HG03354 (cell line): ENCODE measurements around the gene FAM236C.
A peak's percentile ranks its signal among the peaks of the same experiment; 100 is the strongest.
"Not testable (repeated sequence)": the region's sequence is repeated elsewhere in the genome, so short reads cannot be mapped to it uniquely, and the experiment has no call there.

Source experiments
- ATAC-seq: cut with Tn5 transposase; IDR thresholded peaks from one replicate; pipeline ENCODE4 v1.9.1; 2021; ENCODE audit warnings: mild to moderate bottlenecking; ENCODE audit not compliant: unreplicated experiment, poor library complexity, severe bottlenecking

The FAM236C gene

DNA sequence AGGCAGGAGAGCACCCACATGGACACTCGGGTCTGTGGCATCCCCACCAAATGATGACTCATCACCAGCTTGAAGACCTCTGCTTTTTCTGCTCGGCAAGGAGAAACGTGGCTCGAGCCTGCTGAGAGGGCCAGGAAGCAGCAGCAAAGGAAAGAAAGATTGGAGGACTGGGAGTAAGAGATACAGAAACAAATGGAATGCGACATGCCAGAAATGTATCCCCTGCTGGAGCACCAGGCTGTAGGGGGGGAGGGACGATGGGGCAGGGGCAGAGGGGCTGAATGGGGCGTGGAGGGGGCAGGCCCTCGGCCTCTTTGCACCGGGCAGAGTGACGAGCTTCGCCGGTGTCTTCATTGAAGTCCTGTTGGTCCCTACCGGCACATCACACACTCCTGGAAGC lies at the start of gene FAM236C:
TSS of gene FAM236C (plus strand) at position 301 of the 400 bp plus-strand sequence. CDS start 100 bp downstream, outside the sequence.
- ATAC-seq: not testable (repeated sequence)

DNA sequence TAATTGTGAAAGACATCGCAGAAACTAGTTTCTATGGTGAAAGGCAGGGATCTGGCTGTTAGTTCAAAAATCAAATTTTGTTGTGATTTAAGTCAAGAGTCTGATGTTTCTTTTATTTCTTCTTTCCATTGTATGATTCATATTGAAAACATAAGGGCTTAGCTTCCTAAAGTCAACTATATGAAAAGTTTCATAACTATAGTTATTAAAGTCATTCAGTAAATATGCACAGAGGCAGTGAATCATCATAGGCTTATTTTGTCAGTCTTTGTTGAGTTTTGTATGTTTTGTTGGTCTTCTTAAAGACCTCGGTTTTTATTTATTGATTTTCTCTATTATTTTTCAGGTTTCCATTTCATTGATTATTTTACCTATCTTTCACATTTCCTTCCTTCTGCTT lies 29.5 kb upstream of the FAM236C start:
- not testable (repeated sequence) for ATAC-seq

DNA sequence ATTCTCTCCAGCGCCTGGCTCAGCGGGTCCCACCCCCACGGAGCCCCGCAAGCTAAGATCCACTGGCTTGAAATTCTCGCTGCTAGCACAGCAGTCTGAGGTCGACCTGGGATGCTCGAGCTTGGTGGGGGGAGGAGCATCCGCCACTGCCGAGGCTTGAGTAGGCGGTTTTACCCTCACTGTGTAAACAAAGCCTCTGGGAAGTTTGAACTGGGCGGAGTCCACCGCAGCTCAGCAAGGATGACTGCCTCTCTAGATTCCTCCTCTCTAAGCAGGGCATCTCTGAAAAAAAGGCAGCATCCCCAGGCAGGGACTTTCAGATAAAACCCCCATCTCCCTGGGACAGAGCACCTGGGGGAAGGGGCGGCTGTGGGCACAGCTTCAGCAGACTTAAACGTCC lies 22.7 kb upstream of the FAM236C start:
- ATAC-seq: not testable (repeated sequence)

DNA sequence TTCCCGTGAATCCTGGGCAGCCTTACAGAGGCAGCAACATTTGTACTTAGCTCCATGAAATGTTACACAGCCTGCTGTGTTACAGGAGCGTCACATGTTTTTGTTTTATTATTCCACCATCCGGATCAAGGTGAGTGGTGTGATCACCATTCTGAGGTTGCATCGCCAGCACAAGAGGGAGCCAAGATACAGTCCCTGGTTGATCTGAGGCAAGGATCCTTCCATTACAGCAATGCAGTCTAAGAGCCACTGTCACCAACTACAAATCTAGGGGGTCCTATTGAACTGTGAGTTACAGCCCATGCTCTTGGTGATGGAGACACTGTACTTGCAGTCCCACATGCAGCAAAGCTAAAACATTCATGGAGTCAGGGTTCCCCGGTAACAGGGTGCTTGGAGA lies 3.7 kb downstream of the FAM236C start:
- not testable (repeated sequence) for ATAC-seq

DNA sequence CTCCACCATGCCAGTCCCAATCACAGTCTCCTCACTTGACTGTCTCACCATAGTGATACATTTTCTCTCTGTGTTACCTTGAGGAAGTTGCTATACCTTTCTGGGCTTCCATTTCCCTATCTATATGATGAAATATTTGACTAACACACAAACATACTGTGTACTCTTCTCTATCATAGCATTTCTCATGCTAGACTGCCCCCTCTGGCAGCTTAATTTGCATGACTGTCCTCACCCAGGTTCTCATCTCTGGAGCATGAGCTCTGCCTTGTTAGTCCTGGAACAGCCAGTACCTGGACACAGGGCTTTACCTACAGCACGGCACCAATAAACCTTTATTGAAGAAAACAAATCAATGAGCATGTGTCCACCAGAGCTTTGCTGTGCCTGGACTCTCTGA lies 19.9 kb downstream of the FAM236C start:
- ATAC-seq: not testable (repeated sequence)

DNA sequence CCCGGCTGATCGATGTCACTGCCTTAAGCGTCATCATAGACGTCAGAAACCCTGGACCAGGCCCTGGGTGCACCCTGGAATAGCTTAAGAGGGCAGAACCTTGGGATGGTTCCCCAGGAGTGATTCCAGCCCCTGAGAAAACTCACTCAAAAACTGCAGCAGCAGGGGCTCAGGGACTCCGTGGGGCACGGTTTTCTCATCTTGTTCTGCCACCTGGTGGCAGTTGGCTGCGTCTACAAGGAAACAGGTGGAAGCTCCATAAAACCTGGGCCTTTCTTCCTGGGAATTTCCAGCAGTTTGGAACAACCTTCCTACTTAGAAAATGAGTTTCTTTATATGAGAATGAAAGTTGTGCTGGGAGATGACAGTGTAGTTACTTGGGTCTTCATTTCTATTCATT lies 24.0 kb downstream of the FAM236C start:
- ATAC-seq: not testable (repeated sequence)

DNA sequence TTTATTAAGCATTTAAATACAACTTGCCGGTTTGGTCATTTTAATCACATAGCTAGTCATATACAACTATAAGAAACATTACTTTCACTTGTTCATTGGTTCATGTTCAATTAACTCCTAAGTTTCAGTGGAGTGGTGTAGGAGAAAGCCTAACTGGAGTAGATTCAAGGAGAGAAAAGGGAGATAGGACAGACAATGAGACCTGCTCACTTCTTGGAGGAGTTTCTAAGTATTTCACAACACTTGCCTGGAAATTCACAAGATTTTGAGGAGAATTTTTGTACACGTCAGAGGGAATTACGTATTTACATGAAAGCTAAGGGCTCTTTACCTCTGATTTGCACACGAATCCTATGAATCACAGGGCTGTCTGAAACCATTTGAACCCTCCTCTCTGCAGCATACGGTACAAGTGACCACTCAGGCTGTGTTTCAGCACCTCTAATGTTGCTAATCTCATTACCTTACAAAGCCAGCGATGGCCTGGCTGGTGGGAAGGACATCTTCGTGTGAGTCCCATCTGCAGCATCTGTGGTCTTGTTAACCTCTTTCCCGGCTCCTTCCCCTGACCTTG lies 24.6 kb downstream of the FAM236C start:
- ATAC-seq: not testable (repeated sequence)

DNA sequence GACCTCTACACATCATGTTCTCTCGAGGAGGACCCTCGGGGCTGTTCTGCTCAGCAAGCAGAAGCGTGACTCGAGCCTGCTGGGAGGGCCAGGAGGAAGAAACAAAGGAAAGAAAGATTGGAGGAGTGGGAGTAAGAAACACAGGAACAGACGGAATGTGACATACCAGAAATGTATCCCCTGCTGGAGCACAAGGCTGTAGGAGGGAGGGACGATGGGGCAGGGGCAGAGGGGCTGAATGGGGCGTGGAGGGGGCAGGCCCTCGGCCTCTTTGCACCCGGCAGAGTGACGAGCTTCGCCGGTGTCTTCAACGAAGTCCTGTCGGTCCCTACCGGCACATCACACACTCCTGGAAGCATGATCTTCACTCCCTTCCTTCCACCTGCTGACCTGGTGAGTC lies 25.5 kb downstream of the FAM236C start, which contains the start of gene FAM236A:
TSS of gene FAM236A (plus strand) at position 301 of the 400 bp plus-strand sequence. CDS start at position 358, 57 bp downstream.
- ATAC-seq: not testable (repeated sequence)

DNA sequence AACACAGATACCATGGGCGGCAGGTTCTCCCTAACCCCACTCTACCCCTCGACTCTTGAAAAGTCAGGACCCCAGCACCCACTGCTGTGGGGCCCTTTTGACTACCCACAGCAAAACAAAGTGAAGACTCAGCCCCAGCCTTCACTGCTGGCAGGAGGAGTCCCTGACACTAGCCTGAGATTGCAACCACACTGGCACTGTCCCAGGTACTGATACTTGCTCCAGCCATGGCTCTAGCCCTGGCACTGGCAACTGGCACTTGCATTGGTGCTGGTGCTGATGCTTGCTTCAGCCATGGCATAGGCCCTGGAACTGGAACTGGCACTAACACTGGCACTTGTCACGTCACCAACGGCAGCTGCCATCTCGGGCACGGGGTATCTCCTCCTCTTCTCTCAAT lies 29.9 kb downstream of the FAM236C start:
- not testable (repeated sequence) for ATAC-seq

DNA sequence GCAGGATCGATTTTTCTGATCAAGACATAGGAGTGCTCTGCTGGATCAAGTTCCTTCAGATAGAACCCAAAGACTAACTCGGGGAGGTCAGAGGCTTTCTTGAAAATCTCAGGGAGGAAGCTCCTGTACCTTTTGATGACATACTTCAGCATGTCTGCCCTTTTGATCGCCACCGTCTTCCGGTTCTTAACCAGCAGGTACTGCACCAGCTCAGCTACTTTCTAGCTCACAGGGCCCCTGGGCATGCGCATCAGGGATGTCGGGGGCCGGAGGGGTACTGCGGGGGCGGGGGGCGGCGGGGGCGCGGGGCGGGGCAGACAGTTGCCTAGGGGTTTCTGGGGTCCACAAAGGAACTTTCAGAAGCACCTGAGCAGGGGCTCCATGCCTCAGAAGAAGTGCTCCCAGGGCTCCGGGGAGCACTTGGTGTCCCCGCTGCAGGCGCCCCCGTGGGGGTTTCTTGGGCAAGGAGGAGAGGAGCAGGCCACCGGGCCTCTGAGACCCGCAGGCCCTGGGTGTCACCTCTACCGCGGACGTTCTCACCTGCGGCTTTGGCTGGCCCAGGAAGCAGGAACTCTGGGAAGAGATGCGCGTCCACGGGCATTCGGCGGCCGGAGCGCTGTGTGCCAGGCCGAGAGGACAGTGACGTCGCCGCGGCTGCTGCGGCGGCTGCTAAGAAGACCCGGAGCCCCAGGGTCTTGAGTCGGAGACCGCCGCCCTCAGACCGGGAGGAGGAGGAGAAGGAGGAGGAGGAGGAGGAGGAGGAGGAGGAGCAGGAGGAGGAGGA lies 30.8 kb downstream of the FAM236C start:
- ATAC-seq: peak; percentile 74

DNA sequence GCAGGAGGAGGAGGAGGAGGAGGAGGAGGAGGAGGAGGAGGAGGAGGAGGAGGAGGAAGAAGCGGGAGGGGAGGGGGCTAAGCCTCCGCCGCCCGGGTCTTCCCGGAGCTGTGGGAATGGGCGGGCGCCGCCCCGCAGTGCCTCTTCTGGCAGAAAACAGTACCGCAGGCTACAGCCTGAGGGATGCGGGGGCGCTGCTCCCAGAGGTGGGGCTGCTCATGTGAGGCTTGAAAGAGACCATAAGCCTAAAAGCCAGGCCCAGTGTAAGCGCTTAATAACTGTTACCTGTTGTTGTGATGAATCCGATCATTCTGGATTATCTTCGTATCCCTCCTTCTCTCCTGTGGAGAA lies 31.4 kb downstream of the FAM236C start, which contains the start of gene DMRTC1:
TSS of gene DMRTC1 (minus strand) at position 19 of the 351 bp plus-strand sequence. CDS start 68,143 bp downstream, outside the sequence.
- peak; percentile 80 for ATAC-seq

DNA sequence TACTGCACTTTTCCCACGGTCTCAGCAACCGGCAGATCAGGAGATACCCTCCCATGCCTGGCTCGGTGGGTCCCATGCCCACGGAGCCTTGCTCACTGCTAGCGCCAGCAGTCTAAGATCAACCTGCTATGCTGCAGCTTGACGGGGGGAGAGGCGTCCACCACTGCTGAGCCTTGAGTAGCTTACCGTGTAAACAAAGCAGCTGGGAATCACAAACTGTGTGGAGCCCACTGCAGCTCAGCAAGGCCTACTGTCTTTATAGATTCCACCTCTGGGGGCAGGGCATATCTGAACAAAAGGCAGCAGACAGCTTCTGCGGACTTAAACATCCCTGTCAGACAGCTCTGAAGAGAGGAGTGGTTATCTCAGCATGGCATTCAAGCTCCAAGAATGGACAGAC lies 47.6 kb downstream of the FAM236C start:
- not testable (repeated sequence) for ATAC-seq
